NCI-H1417 treated with DMSO at 0.1 percent for 48 hours (cell line): ENCODE measurements around the gene SPA17.
A peak's percentile ranks its signal among the peaks of the same experiment; 100 is the strongest.

Source experiments
- DNase-seq: peaks from one replicate; lab custom pipeline; 2025; lab: John Stamatoyannopoulos, UW

SPA17 gene

GRCh38 chr11:124724979-124725718 is 51.4 kb downstream of the SPA17 start:
- no peak for DNase-seq

- DNase-seq: no peak
Observed at GRCh38 chr11:124725719-124726105, 52.0 kb downstream of the SPA17 start.

GRCh38 chr11:124727474-124727873 is 53.8 kb downstream of the SPA17 start:
- no peak for DNase-seq

GRCh38 chr11:124728134-124728533 is 54.4 kb downstream of the SPA17 start:
- DNase-seq: no peak

- DNase-seq: no peak
Observed at GRCh38 chr11:124729571-124729970, 55.9 kb downstream of the SPA17 start.

- no peak for DNase-seq
Observed at GRCh38 chr11:124732230-124732629, 58.5 kb downstream of the SPA17 start.

GRCh38 chr11:124736736-124737135 is 63.0 kb downstream of the SPA17 start:
- DNase-seq: no peak

GRCh38 chr11:124737638-124738305 is 64.1 kb downstream of the SPA17 start:
- DNase-seq: no peak

- no peak for DNase-seq
Observed at GRCh38 chr11:124738713-124739478, 65.2 kb downstream of the SPA17 start.

- peak; percentile 58 for DNase-seq
Observed at GRCh38 chr11:124739479-124740276, 66.0 kb downstream of the SPA17 start, which contains the start of gene NRGN. TSS of gene NRGN (plus strand) at chr11:124739942. CDS start at chr11:124740085, 143 bp downstream.

GRCh38 chr11:124740277-124740882 is 66.7 kb downstream of the SPA17 start:
- no peak for DNase-seq

- no peak for DNase-seq
Observed at GRCh38 chr11:124742555-124742954, 68.9 kb downstream of the SPA17 start.

GRCh38 chr11:124743050-124743449 is 69.3 kb downstream of the SPA17 start:
- no peak for DNase-seq

- no peak for DNase-seq
Observed at GRCh38 chr11:124745270-124745834, 71.6 kb downstream of the SPA17 start.

- DNase-seq: no peak
Observed at GRCh38 chr11:124745835-124746620, 72.3 kb downstream of the SPA17 start.

GRCh38 chr11:124746621-124747243 is 73.0 kb downstream of the SPA17 start:
- no peak for DNase-seq
